Activated CD4-positive, alpha-beta T cell treated with anti-CD3 and anti-CD28 coated beads, Interleukin-2, amount 50 U/mL, for 16 hours (primary cell): ENCODE results near the gene TEX22.
"Not testable (repeated sequence)": the region's sequence is repeated elsewhere in the genome, so short reads cannot be mapped to it uniquely, and the experiment has no call there.

Experiments
- DNase-seq: peaks from one replicate; pipeline ENCODE4 v3.0.0-alpha.2; 2020

TEX22 gene

GRCh38 chr14:105398044-105398725 is at the start of gene TEX22:
Gene TEX22 (plus strand): TSS chr14:105398538. CDS start chr14:105399341, 803 bp downstream.
- DNase-seq: peak; percentile 88

DNA sequence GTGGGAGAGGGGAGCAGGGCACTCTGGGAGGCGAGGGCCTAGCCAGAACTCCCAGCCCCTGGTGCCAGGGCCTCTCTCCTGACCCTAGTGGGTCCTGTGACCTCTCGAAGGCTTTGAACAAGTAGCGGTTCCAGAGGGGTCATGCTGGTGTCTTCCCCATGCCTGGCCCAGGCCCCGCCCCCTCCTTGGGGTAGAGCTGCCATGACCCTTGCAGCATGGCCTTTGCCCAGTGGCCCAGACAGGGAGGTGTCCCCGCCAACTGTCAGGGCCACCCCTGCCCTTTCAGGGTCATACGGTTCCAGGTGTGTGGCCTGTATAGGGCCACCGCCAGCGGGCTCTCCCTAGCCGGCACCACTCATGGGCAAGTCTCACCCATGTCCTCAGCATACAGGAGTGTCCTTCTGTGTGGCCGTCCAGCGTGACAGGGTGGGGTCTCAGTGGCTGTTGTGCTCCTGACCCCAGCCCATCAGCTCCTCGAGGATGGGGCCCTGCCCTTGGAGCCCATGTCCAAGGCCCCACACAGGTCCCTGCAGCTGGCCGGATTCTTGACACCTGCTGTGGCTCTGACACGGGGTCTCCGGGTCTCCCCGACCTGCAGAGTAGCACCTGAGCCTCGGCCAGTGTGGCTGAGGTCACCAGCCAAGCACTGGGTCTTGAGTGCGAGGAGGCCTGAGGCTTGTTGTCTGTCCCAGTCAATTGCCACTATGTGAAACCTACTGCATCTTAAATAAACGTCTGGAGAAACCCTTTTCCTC is 49.2 kb upstream of the TEX22 start:
- no peak for DNase-seq

DNA sequence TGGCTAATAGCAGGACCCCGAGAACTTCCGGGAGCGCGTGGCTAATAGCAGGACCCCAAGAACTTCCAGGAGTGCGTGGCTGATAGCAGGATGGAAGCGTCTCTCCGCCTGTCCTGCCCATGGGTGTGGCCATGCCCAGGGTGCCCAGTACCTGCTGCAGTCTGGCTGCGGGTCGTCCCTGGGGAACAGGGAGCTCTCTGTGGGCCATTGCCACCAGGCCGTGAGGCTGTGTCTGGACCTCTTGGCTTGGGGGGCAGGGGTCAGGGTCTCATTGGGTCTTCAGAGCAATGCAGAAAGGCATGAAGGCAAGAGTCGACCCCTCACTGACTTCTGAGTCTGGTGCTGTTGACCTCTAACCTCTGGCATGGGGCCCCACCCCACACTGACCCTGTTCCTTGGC is 48.3 kb upstream of the TEX22 start:
- DNase-seq: no peak

DNA sequence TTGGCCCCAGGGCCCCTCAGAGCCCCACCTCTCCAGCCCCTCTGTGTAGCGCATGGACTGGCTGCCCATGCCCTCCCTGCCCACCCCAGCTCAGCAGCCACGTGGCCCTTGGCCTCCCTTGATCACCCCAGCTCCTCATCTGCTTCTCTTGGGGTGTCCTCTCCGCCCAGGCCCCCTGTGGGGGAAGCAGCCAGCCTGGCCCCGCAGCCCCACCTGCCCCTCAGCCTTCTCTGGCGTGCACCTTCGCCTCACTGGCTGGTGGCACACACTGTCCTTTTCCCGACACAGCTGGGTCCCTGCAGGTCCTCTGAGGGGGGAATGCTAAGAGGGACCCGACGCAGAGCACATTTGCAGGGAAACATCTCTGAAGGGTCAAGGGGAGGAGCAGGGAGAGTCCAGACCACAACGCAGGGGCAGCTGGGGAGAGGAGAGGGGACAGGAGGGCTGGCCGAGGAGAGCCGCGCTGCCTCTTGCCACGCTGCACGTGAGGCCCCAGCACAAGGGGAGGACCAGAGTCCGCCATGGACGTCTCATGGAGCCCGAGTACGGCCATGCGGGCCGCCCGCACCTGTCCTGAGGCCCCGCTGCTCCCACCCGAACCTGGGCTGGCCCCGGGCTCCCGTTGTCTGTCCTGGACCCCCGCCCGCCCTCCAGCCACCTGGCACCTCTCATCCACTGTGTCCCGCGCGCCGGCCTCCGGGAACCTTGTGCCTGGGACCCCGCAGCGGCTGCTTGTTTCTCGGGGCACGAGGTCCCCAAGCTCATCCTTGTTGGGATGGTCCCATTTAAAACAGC is 47.7 kb upstream of the TEX22 start:
- no peak for DNase-seq

DNA sequence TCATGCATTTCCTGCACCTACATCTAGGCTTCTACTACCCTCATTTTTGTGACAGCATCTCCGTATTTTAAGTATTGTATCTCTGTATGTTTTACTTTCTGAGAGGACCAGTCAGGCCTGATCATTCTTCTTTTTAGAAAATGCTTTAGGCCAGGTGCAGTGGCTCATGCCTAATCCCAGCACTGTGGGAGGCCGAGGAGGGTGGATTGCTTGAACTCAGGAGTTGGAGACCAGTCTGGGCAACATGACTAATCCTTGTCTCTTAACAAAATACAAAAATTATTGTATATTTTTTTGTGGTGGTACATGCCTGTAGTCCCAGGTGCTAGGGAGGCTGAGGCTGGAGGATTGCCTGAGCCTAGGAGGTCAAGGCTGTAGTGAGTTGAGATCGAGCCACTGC is 46.9 kb upstream of the TEX22 start:
- no peak for DNase-seq

DNA sequence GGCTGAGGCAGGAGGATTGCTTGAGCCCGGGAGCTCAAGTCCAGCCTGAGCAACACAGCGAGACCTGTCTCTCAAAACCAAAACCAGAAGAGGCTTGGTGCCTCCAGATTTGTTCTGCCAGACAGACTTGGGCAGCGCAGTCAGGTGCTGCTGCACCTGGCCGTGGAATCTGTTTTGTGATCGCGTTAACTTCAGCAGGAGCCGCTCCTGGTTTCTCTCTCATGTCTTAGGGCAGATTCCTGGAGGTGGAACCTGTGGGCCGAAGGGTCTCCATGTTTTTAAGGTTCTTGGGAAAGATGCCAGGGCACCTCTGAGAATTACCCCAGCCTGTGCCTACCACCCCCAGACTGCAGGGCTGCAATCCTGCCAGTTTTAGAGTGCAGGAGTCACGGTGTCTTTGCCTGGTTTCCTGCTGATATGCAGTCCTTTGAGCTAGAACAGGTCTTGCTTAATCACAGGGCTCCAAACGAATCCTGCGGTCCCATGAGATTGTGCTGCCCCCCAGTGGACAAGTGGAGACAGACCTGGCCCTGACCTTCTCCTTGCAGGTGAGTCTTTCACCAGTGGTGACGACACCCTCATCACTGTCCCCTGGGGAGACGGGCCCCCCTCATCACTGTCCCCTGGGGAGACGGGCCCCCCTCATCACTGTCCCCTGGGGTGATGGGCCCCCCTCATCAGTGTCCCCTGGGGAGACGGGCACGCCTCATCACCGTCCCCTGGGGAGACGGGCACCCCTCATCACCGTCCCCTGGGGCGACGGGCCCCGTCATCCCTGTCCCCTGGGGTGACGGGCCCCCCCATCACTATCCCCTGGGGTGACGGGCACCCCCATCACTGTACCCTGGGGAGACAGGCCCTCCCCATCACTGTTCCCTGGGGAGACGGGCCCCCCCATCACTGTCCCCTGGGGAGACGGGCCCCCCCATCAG is 46.2 kb upstream of the TEX22 start:
- peak; percentile 90 for DNase-seq

GRCh38 chr14:105353136-105353535 is 45.2 kb upstream of the TEX22 start:
- no peak for DNase-seq

GRCh38 chr14:105354541-105354940 is 43.8 kb upstream of the TEX22 start:
- no peak for DNase-seq

DNA sequence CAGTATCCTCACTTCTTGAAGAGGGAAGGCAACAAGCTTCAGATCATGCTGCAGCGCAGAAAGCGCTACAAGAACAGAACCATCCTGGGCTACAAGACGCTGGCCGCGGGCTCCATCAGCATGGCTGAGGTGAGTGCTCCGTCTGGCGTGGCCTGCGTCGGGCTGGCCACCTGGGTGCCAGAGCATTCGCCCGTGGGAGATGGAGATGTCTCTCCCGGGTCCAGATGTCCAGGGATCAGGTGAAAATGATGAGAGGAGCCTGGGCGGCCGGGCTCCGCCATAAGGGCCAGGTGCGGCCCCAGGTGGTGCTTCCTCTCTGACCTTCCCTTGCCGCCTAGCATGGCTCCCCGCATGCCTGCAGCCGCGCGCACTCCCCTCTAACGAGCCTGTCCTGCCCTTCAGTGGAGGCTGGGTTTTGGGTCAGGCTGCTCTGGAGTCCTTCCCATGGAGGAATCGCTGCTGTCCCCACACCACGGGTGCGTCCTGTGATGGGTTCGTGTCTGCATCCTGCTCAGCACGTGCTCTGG is 43.2 kb upstream of the TEX22 start:
- DNase-seq: no peak

DNA sequence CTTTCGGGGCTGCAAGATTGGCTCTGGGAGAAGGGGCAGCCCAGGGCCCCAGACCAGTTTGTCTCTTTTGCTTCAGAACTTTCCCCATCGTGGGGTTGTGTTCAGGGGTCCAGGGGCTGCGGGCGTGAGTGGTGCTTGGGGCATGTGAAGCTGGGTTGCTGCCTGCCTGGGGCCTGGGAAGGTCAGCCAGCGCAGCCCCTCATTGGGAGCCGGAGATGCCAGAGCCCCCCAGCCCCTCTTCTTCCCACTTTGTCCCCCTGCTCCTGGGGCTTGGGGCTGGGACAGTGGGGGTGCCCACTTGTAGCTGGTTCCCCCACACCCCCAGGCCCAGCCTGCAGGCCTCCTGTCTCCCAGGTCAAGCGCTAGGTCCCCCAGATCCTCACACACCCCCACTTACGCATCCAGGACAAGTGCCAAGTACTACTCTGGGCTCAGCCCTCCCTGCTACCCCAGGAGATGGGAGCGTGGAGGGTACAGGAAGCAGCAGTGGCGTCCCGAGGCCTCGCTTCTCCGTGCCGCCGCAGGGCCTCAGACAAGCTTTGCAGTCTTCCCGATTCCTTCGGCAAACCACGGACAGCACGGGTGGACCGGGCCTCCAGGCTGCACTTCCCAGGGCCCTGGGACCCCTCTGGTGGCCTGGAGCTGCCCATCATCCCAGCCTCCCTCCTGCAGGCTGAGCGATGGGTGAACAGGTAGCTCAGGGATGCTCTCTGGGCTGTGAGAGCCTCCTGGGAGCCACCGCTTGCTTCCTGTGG is 42.3 kb upstream of the TEX22 start:
- no peak for DNase-seq

- no peak for DNase-seq
Observed at GRCh38 chr14:105356927-105357326, 41.4 kb upstream of the TEX22 start.

- DNase-seq: no peak
Observed at GRCh38 chr14:105357626-105358025, 40.7 kb upstream of the TEX22 start.

GRCh38 chr14:105358140-105358846 is 40.0 kb upstream of the TEX22 start:
- no peak for DNase-seq

DNA sequence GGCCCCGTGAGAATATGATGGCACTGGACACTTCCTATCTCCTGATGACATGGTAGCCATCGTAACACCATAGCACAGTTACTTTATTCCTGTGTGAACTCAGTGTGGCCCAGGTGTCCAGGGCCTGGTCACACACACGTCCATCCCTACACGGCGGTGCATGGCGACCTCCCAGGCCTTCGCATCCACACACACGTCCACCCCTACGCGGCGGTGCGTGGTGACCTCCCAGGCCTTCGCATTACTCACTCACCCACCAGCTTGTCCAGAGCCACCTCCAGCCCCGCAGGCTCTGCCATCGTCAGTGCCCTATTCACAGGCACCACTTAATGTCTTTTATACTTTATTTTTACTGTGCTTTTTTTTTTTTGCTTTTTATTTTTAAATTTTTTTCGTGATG is 39.4 kb upstream of the TEX22 start:
- no peak for DNase-seq

DNA sequence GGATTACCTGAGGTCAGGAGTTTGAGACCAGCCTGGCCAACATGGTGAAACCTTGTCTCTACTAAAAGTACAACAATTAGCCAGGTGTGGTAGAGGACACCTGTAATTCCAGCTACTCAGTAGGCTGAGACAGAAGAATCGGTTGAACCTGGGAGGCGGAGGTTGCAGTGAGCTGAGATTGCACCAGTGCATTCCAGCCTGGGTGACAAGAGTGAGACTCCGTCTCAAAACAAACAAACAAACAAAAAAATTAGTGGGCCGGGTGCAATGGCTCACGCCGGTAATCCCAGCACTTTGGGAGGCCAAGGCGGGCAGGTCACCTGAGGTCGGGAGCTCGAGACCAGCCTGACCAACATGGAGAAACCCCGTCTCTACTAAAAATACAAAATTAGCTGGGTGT is 36.9 kb upstream of the TEX22 start:
- DNase-seq: not testable (repeated sequence)

GRCh38 chr14:105363847-105364708 is 34.3 kb upstream of the TEX22 start:
- DNase-seq: no peak

- no peak for DNase-seq
Observed at GRCh38 chr14:105365101-105365500, 33.2 kb upstream of the TEX22 start.

GRCh38 chr14:105365681-105366080 is 32.7 kb upstream of the TEX22 start:
- DNase-seq: no peak

GRCh38 chr14:105366386-105367074 is 31.8 kb upstream of the TEX22 start:
- no peak for DNase-seq
